ENCODE results near the gene SNX21. TPM values are rescaled to one million over a fixed set of nuclear protein-coding genes. Genes with fewer than 3 reads are reported as not detected.

The SNX21 gene
- total and polyA plus RNA-seq, 4 donors, result 15.9 to 34.4 (median 23.5) TPM

DNA sequence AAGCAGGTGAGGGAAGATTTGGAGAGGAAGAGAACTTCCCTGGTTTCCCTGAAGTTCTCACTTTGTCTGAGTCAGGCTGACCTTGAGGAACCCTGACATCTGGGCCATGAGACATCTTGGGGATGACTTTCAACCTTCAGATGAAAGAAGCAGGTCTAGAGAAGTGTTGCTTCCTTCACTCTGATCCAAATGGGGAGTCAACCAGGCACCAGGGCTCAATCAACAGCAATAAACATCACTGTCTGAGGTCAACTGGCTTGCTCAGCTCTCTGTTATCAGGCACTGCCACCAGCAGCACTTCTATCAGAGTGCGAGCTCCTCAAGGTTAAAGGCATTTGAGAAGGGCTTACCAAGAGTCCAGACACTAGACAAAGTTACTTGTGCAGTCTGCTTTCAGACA is 17.3 kb downstream of the SNX21 start:
- DNase-seq, result no peak
- Histone ChIP-seq H3K27ac (ENCODE audit: low read depth in 1 of 2, low read length in 1 of 2) (no peak overlapping the region), H3K9me3 (ENCODE audit: control insufficient read depth in 4 of 4, insufficient read depth in 3 of 4, low read length in 3 of 4) (peaks cover 0 to 6% (median 0%) of the 10 kb centered on the region in 4 donors), H3K9ac (ENCODE audit: insufficient read depth in 1 of 2, low read length in 2 of 2) (no peak overlapping the region), H3K4me1 (ENCODE audit: control insufficient read depth in 5 of 5, insufficient read depth in 5 of 5, low read length in 5 of 5) (peaks cover 0 to 8% (median 3%) of the 10 kb centered on the region in 5 donors), H3K27me3 (ENCODE audit: control insufficient read depth in 3 of 3, insufficient read depth in 3 of 3, low read length in 2 of 3) (no peaks in the 10 kb centered on the region), H3K4me3 (no peak overlapping the region), H3K36me3 (ENCODE audit: control insufficient read depth in 4 of 4, insufficient read depth in 4 of 4, low read length in 4 of 4) (peaks cover 7 to 30% (median 15%) of the 10 kb centered on the region in 4 donors)
- ATAC-seq (ENCODE audit: insufficient read depth, low FRiP score), result no peak
- 45 to 93% methylated on average over 1 of the region's 1 CpG for WGBS, 2 donors
- TF ChIP-seq CTCF (IDR thresholded peaks at IDR 0.05; ENCODE audit: control extremely low read depth, extremely low read depth), result no peak

- H3K27me3 ChIP-seq (ENCODE audit: control insufficient read depth in 3 of 3, insufficient read depth in 3 of 3, low read length in 2 of 3), result no peaks in the 10 kb centered on the region
- H3K9ac ChIP-seq (ENCODE audit: insufficient read depth in 1 of 2, low read length in 2 of 2), result no peak overlapping the region
- ATAC-seq (ENCODE audit: insufficient read depth, low FRiP score) (no peak), DNase-seq (no peak)
- peaks cover 0 to 12% (median 8%) of the 10 kb centered on the region in 5 donors for H3K4me1 ChIP-seq (ENCODE audit: control insufficient read depth in 5 of 5, insufficient read depth in 5 of 5, low read length in 5 of 5)
- peaks cover 2 to 25% (median 14%) of the 10 kb centered on the region in 4 donors for H3K36me3 ChIP-seq (ENCODE audit: control insufficient read depth in 4 of 4, insufficient read depth in 4 of 4, low read length in 4 of 4)
- H3K27ac ChIP-seq (ENCODE audit: low read depth in 1 of 2, low read length in 1 of 2), result no peak overlapping the region
- no peak overlapping the region for H3K4me3 ChIP-seq
- no peak for TF ChIP-seq CTCF (IDR thresholded peaks at IDR 0.05; ENCODE audit: control extremely low read depth, extremely low read depth)
- H3K9me3 ChIP-seq (ENCODE audit: control insufficient read depth in 4 of 4, insufficient read depth in 3 of 4, low read length in 3 of 4), result peaks cover 0 to 6% (median 0%) of the 10 kb centered on the region in 4 donors
Observed at GRCh38 chr20:45851501-45851900, 17.9 kb downstream of the SNX21 start.

DNA sequence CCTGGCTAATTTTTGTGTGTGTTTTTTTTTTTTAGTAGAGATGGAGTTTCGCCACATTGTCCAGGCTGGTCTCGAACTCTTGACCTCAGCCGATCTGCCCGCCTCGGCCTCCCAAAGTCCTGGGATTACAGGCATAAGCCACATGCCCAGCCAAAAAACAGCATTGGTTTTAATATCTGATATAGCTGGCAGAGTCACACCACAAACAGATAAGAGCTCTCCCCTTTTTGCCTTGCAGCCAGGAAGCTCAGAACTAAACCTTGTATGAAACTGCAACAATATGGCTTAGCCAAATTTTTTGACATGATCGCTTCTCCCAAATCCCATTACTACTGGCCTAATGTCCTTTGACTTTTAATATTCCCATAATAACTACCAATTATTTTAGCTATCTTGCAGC is 18.7 kb downstream of the SNX21 start:
- DNase-seq (no peak), ATAC-seq (ENCODE audit: insufficient read depth, low FRiP score) (no peak)
- H3K9me3 ChIP-seq (ENCODE audit: control insufficient read depth in 4 of 4, insufficient read depth in 3 of 4, low read length in 3 of 4), result peaks cover 0 to 6% (median 0%) of the 10 kb centered on the region in 4 donors
- H3K27me3 ChIP-seq (ENCODE audit: control insufficient read depth in 3 of 3, insufficient read depth in 3 of 3, low read length in 2 of 3), result no peaks in the 10 kb centered on the region
- peaks cover 0 to 13% (median 8%) of the 10 kb centered on the region in 5 donors for H3K4me1 ChIP-seq (ENCODE audit: control insufficient read depth in 5 of 5, insufficient read depth in 5 of 5, low read length in 5 of 5)
- H3K9ac ChIP-seq (ENCODE audit: insufficient read depth in 1 of 2, low read length in 2 of 2), result no peak overlapping the region
- 96 to 99% methylated on average over 6 of the region's 6 CpGs for WGBS, 2 donors
- no peak overlapping the region for H3K4me3 ChIP-seq
- H3K27ac ChIP-seq (ENCODE audit: low read depth in 1 of 2, low read length in 1 of 2), result no peak overlapping the region
- peaks cover 2 to 19% (median 14%) of the 10 kb centered on the region in 4 donors for H3K36me3 ChIP-seq (ENCODE audit: control insufficient read depth in 4 of 4, insufficient read depth in 4 of 4, low read length in 4 of 4)
- TF ChIP-seq CTCF (IDR thresholded peaks at IDR 0.05; ENCODE audit: control extremely low read depth, extremely low read depth), result no peak

- Histone ChIP-seq H3K36me3 (ENCODE audit: control insufficient read depth in 4 of 4, insufficient read depth in 4 of 4, low read length in 4 of 4) (peaks cover 2 to 17% (median 10%) of the 10 kb centered on the region in 4 donors), H3K27me3 (ENCODE audit: control insufficient read depth in 3 of 3, insufficient read depth in 3 of 3, low read length in 2 of 3) (no peaks in the 10 kb centered on the region), H3K4me3 (no peak overlapping the region), H3K9ac (ENCODE audit: insufficient read depth in 1 of 2, low read length in 2 of 2) (no peak overlapping the region), H3K27ac (ENCODE audit: low read depth in 1 of 2, low read length in 1 of 2) (no peak overlapping the region), H3K9me3 (ENCODE audit: control insufficient read depth in 4 of 4, insufficient read depth in 3 of 4, low read length in 3 of 4) (peaks cover 0 to 4% (median 0%) of the 10 kb centered on the region in 4 donors), H3K4me1 (ENCODE audit: control insufficient read depth in 5 of 5, insufficient read depth in 5 of 5, low read length in 5 of 5) (peaks cover 0 to 19% (median 15%) of the 10 kb centered on the region in 5 donors)
- WGBS, 2 donors, result 83 to 95% methylated on average over 2 of the region's 2 CpGs
- DNase-seq, result no peak
- ATAC-seq (ENCODE audit: insufficient read depth, low FRiP score), result no peak
- TF ChIP-seq CTCF (IDR thresholded peaks at IDR 0.05; ENCODE audit: control extremely low read depth, extremely low read depth), result no peak
Observed at GRCh38 chr20:45853484-45853883, 19.9 kb downstream of the SNX21 start.
